K562 (cell line): ENCODE measurements around the gene CCN5. TPM values are rescaled to one million over a fixed set of nuclear protein-coding genes. Genes with fewer than 3 reads are reported as not detected.

Source experiments
- ATF1 ChIP-seq, 2 experiments: fragments of 450-650 bp in 1 of 2; IDR thresholded peaks; 2 replicates each; pipeline ENCODE4 v1.6.1; 2016; ENCODE audit warnings: missing compliant biosample characterization in 1 of 2, missing genetic modification characterization in 1 of 2
- BCOR ChIP-seq: fragments of 450-650 bp; IDR thresholded peaks from 2 replicates; pipeline ENCODE4 v1.6.1; 2016
- CBX1 ChIP-seq: sonication (generic); IDR thresholded peaks from 2 replicates; pipeline ENCODE4 v1.6.1; 2016; ENCODE audit warnings: antibody characterized with exemption, low read depth, mild to moderate bottlenecking
- CCNT2 ChIP-seq: IDR thresholded peaks from 2 replicates; pipeline ENCODE4 v1.6.1; 2011; ENCODE audit warnings: borderline replicate concordance, low read depth, mild to moderate bottlenecking, moderate library complexity, mixed read lengths, low read length; ENCODE audit not compliant: insufficient read length; ENCODE audit errors: extremely low read depth
- CHD1 ChIP-seq: fragments of 200-600 bp; sonication (generic); IDR thresholded peaks from one replicate; pipeline ENCODE4 v1.6.1; 2012; ENCODE audit warnings: mild to moderate bottlenecking, moderate library complexity, low read length, inconsistent platforms
- POLR2B ChIP-seq: fragments of 450-650 bp; IDR thresholded peaks from 2 replicates; pipeline ENCODE4 v1.6.1; 2018; ENCODE audit warnings: low read depth; ENCODE audit not compliant: partially characterized antibody
- ZBED1 ChIP-seq: IDR thresholded peaks from 2 replicates; pipeline ENCODE4 v1.6.1; 2014
- ZNF121 ChIP-seq: sonication (generic); formaldehyde crosslinking; conservative IDR thresholded peaks from 2 replicates; pipeline ENCODE4 v1.8.0; 2022; ENCODE audit warnings: missing genetic modification reagents
- ZNF3 ChIP-seq: fragments of 250-450 bp; sonication (Bioruptor Pico); IDR thresholded peaks from 2 replicates; pipeline ENCODE4 v1.5.0; 2021; ENCODE audit warnings: mild to moderate bottlenecking, moderate library complexity
- ZNF57 ChIP-seq: fragments of 450-650 bp; formaldehyde crosslinking; IDR thresholded peaks from 2 replicates; pipeline ENCODE4 v1.4.0; 2020; ENCODE audit warnings: mild to moderate bottlenecking, moderate library complexity
- polyA plus RNA-seq, 8 experiments: library from polyadenylated mRNA; depleted of rRNA in 4 of 8; stranded (reverse) in 5 of 8; unstranded in 3 of 8; fragments of >200 nt; fragmentation: Nextera tagmentation in 2 of 8; fragmentation: Illumina TruSeq in 1 of 8; extraction: Ambion mirVana in 2 of 8; extraction: Trizol in 1 of 8; gene quantifications; 2 replicates each; pipeline versions ENCODE4 v1.2.1 to v1.2.3, GENCODE V29; 2011 to 2014; ENCODE audit warnings: inconsistent platforms in 1 of 8, missing spikeins in 1 of 8
- total RNA-seq, 7 experiments: library from RNA; depleted of rRNA in 6 of 7; stranded (reverse); fragments of >200 nt in 6 of 7; fragmentation: Illumina TruSeq in 2 of 7; extraction: Trizol in 2 of 7; gene quantifications; 2 replicates each; pipeline versions ENCODE4 v1.2.1 to v1.2.3, GENCODE V29; 2011 to 2021; ENCODE audit warnings: low replicate concordance in 1 of 7
- TF ChIP-seq, protein P1 (sequence below): IDR thresholded peaks from 3 replicates; pipeline ENCODE4 v1.6.1; 2011; ENCODE audit warnings: borderline replicate concordance, mild to moderate bottlenecking; ENCODE audit not compliant: insufficient read length, insufficient read depth
- TF ChIP-seq, protein P2 (sequence below): sonication (generic); formaldehyde crosslinking; IDR thresholded peaks from 2 replicates; pipeline ENCODE4 v1.8.0; 2023; ENCODE audit warnings: mild to moderate bottlenecking, missing genetic modification reagents
- TF ChIP-seq, protein P3 (sequence below): sonication (generic); formaldehyde crosslinking; IDR thresholded peaks from 2 replicates; pipeline ENCODE4 v1.8.0; 2022; ENCODE audit warnings: mild to moderate bottlenecking, missing genetic modification reagents, borderline replicate concordance
- TF ChIP-seq, protein P4 (sequence below): sonication (generic); formaldehyde crosslinking; IDR thresholded peaks from 2 replicates; pipeline ENCODE4 v1.8.1; 2023; ENCODE audit warnings: mild to moderate bottlenecking, missing genetic modification reagents
- TF ChIP-seq, protein P5 (sequence below): sonication (generic); formaldehyde crosslinking; IDR thresholded peaks from 2 replicates; pipeline ENCODE4 v1.9.0; 2022; ENCODE audit warnings: mild to moderate bottlenecking, missing genetic modification reagents

Gene CCN5
- total and polyA plus RNA-seq, 9 of the 15 experiments (the other 6 are each of a cell fraction or from before 2014, with no cell fraction given) = not detected

DNA sequence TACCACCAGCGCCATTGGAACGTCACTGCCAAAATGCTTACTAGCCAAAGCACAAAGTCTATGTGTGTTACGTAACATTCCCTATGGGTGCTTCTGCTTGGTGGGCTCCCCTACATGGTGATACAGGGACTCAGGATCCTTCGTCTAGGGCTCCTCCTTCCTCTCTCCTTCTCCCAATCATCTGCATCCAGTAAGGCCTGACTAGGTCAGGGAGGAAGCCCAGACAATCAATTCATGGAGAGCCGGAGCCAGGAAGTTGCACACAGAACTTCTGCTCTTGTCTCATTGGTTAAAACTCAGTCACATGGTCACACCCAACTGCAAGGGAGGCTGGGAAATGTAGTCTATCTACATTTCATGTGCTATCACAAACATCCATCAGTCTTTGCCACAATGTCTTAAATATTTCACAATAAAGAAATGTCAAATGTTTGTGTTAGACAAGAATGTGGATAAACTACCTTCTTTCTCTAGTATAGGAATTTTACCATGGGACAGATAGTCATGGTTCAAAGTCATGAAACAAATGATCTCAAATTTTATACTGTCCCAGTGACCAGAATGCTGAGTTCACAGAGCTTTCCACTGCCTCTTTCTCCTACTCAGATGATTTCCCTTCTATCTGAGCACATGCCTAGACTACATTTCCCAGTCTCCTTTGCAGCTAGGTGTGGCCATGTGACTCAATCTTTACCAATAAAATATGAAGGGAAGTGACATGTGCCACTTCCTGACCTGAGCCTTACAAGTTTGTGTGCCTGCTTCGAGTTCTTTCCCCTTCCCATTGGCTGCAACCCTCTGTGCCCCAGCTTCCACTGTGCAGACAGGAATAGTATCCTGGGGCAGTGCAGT lies 21.2 kb downstream of the CCN5 start (continued):
- TF ChIP-seq, protein P1, sequence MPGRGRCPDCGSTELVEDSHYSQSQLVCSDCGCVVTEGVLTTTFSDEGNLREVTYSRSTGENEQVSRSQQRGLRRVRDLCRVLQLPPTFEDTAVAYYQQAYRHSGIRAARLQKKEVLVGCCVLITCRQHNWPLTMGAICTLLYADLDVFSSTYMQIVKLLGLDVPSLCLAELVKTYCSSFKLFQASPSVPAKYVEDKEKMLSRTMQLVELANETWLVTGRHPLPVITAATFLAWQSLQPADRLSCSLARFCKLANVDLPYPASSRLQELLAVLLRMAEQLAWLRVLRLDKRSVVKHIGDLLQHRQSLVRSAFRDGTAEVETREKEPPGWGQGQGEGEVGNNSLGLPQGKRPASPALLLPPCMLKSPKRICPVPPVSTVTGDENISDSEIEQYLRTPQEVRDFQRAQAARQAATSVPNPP = no peak
- TF ChIP-seq, protein P2, sequence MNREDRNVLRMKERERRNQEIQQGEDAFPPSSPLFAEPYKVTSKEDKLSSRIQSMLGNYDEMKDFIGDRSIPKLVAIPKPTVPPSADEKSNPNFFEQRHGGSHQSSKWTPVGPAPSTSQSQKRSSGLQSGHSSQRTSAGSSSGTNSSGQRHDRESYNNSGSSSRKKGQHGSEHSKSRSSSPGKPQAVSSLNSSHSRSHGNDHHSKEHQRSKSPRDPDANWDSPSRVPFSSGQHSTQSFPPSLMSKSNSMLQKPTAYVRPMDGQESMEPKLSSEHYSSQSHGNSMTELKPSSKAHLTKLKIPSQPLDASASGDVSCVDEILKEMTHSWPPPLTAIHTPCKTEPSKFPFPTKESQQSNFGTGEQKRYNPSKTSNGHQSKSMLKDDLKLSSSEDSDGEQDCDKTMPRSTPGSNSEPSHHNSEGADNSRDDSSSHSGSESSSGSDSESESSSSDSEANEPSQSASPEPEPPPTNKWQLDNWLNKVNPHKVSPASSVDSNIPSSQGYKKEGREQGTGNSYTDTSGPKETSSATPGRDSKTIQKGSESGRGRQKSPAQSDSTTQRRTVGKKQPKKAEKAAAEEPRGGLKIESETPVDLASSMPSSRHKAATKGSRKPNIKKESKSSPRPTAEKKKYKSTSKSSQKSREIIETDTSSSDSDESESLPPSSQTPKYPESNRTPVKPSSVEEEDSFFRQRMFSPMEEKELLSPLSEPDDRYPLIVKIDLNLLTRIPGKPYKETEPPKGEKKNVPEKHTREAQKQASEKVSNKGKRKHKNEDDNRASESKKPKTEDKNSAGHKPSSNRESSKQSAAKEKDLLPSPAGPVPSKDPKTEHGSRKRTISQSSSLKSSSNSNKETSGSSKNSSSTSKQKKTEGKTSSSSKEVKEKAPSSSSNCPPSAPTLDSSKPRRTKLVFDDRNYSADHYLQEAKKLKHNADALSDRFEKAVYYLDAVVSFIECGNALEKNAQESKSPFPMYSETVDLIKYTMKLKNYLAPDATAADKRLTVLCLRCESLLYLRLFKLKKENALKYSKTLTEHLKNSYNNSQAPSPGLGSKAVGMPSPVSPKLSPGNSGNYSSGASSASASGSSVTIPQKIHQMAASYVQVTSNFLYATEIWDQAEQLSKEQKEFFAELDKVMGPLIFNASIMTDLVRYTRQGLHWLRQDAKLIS (CRISPR knock-in tag) = no peak
- TF ChIP-seq CHD1 (no peak), BCOR (no peak), ZNF57 (no peak), ZNF121 (no peak), POLR2B (no peak), ZNF3 (CRISPR knock-in tag) (no peak), ATF1 (CRISPR knock-in tag; IDR thresholded peaks at IDR 0.05) (no peak), ATF1 (tag; IDR thresholded peaks at IDR 0.05) (peak; percentile 59), CCNT2 (no peak), ZBED1 (no peak), CBX1 (no peak)
- TF ChIP-seq, protein P3, sequence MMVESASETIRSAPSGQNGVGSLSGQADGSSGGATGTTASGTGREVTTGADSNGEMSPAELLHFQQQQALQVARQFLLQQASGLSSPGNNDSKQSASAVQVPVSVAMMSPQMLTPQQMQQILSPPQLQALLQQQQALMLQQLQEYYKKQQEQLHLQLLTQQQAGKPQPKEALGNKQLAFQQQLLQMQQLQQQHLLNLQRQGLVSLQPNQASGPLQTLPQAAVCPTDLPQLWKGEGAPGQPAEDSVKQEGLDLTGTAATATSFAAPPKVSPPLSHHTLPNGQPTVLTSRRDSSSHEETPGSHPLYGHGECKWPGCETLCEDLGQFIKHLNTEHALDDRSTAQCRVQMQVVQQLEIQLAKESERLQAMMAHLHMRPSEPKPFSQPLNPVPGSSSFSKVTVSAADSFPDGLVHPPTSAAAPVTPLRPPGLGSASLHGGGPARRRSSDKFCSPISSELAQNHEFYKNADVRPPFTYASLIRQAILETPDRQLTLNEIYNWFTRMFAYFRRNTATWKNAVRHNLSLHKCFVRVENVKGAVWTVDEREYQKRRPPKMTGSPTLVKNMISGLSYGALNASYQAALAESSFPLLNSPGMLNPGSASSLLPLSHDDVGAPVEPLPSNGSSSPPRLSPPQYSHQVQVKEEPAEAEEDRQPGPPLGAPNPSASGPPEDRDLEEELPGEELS (CRISPR knock-in tag) = no peak
- TF ChIP-seq, protein P4, sequence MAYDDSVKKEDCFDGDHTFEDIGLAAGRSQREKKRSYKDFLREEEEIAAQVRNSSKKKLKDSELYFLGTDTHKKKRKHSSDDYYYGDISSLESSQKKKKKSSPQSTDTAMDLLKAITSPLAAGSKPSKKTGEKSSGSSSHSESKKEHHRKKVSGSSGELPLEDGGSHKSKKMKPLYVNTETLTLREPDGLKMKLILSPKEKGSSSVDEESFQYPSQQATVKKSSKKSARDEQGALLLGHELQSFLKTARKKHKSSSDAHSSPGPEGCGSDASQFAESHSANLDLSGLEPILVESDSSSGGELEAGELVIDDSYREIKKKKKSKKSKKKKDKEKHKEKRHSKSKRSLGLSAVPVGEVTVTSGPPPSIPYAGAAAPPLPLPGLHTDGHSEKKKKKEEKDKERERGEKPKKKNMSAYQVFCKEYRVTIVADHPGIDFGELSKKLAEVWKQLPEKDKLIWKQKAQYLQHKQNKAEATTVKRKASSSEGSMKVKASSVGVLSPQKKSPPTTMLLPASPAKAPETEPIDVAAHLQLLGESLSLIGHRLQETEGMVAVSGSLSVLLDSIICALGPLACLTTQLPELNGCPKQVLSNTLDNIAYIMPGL (CRISPR knock-in tag) = no peak
- TF ChIP-seq, protein P5, sequence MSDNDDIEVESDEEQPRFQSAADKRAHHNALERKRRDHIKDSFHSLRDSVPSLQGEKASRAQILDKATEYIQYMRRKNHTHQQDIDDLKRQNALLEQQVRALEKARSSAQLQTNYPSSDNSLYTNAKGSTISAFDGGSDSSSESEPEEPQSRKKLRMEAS (CRISPR knock-in tag) = peak; percentile 37; the same call in 1 of the 2 replicates
